Calu3 (cell line): ENCODE results near the gene REEP6. TPM values are rescaled to one million over a fixed set of nuclear protein-coding genes. Genes with fewer than 3 reads are reported as not detected.
A peak's percentile ranks its signal among the peaks of the same experiment; 100 is the strongest.

Source experiments
- Bru-seq: library from RNA; stranded (reverse); fragments of 400-500 nt; gene quantifications from one replicate; lab custom pipeline; 2021; lab: Mats Ljungman, UMichigan
- BruChase-seq, 2 experiments: library from RNA; stranded (reverse); fragments of 400-500 nt; gene quantifications; one replicate each; lab custom pipeline; 2021; lab: Mats Ljungman, UMichigan
- BruUV-seq: library from RNA; stranded (reverse); fragments of 400-500 nt; replicated peaks from 2 replicates; lab custom pipeline; 2021; lab: Mats Ljungman, UMichigan
- CTCF ChIA-PET: fragments of 300-600 bp; sonication (Branson Sonifier 250); formaldehyde crosslinking; loops from one replicate; lab custom pipeline; 2022; ENCODE audit warnings: antibody characterized with exemption; lab: Charles Lee
- DNase-seq: peaks from one replicate; pipeline ENCODE4 v3.0.0; 2022
- H3K27ac Mint-ChIP-seq: one replicate; pipeline ENCODE4 v1.8.0; 2022; ENCODE audit warnings: mixed read lengths; ENCODE audit not compliant: unreplicated experiment
- H3K27me3 Mint-ChIP-seq: one replicate; pipeline ENCODE4 v1.8.0; 2022; ENCODE audit warnings: mixed read lengths; ENCODE audit not compliant: unreplicated experiment
- H3K36me3 Mint-ChIP-seq: one replicate; pipeline ENCODE4 v1.8.0; 2022; ENCODE audit warnings: mild to moderate bottlenecking, moderate library complexity, mixed read lengths; ENCODE audit not compliant: insufficient read depth, unreplicated experiment
- H3K4me1 Mint-ChIP-seq: one replicate; pipeline ENCODE4 v1.8.0; 2022; ENCODE audit warnings: mild to moderate bottlenecking, low read depth, mixed read lengths; ENCODE audit not compliant: unreplicated experiment
- H3K4me3 Mint-ChIP-seq: one replicate; pipeline ENCODE4 v1.8.0; 2022; ENCODE audit warnings: mild to moderate bottlenecking, low read depth, moderate library complexity, mixed read lengths; ENCODE audit not compliant: unreplicated experiment
- H3K9me3 Mint-ChIP-seq: one replicate; pipeline ENCODE4 v1.8.0; 2022; ENCODE audit warnings: low read depth, mixed read lengths; ENCODE audit not compliant: unreplicated experiment
- CTCF ChIP-seq: fragments of 200-600 bp; IDR thresholded peaks from one replicate; pipeline ENCODE4 v1.8.0; 2022; ENCODE audit warnings: antibody characterized with exemption; ENCODE audit not compliant: unreplicated experiment
- intact Hi-C: fragments of 100-400 bp; cut with micrococcal nuclease; formaldehyde crosslinking; loops from one replicate; pipeline ENCODE4 v1.10.0; 2022; ENCODE audit not compliant: unreplicated experiment
- long read RNA-seq: library from polyadenylated mRNA; stranded (forward); transcript quantifications from one replicate; pipeline ENCODE4 v2.0.0, GENCODE V29; 2022
- total RNA-seq: library from RNA; stranded (reverse); gene quantifications from 2 replicates; pipeline ENCODE4 v1.2.3, GENCODE V29; 2022

Gene REEP6
- total RNA-seq, result 13.9 and 16.2 TPM in 2 replicates
- Bru-seq, nascent RNA, result percentile 32 among the genes with signal in this experiment
- percentile 41 among the genes with signal in this experiment for BruChase-seq, experiment 1, labeled RNA remaining after a 6-hour chase
- percentile 30 among the genes with signal in this experiment for BruChase-seq, experiment 2, labeled RNA remaining after a 2-hour chase
- long read RNA-seq, transcript REEP6-201 (5 exons, 1,794 nt), result major isoform, 54 of 60 reads
- long read RNA-seq, partial matches to known transcripts, result 2 of 60 reads
- long read RNA-seq, other reads (novel, unspliced or antisense), result 3 of 60 reads

GRCh38 chr19:1491114-1491848 lies at the start of gene REEP6:
Gene REEP6, plus strand, starts transcription at chr19:1491181. Its CDS starts 89 bp downstream, at chr19:1491270.
- no TSS peak for BruUV-seq
- Mint-ChIP-seq H3K4me3 (peak within 1 kb of the TSS; percentile 76), H3K4me1 (peaks cover 15% of the 10 kb centered on the region), H3K36me3 (peaks cover 21% of the 10 kb centered on the region), H3K9me3 (no peaks in the 10 kb centered on the region), H3K27me3 (peaks cover 3% of the 10 kb centered on the region), H3K27ac (peak within 1 kb of the TSS; percentile 62)
- intact Hi-C loops, result no loop called here
- CTCF ChIA-PET, result interaction anchor here (0.6 to 0.9 kb wide), 3 partner anchors 15 to 175 kb away, joined by 4 to 5 read pairs (median 4); no protein-coding TSS in a partner anchor
- no peak for DNase-seq
- no peak for TF ChIP-seq CTCF

- intact Hi-C loops, result no loop called here
- DNase-seq, result no peak
- no peak overlapping the region for H3K4me3 Mint-ChIP-seq
- TF ChIP-seq CTCF, result no peak
- peaks cover 3% of the 10 kb centered on the region for H3K27me3 Mint-ChIP-seq
- CTCF ChIA-PET, result no interaction called here
- no TSS peak for BruUV-seq
- no peaks in the 10 kb centered on the region for H3K4me1 Mint-ChIP-seq
- peaks cover 71% of the 10 kb centered on the region for H3K36me3 Mint-ChIP-seq
- H3K27ac Mint-ChIP-seq, result no peak overlapping the region
- no peaks in the 10 kb centered on the region for H3K9me3 Mint-ChIP-seq
Observed at GRCh38 chr19:1441677-1442438, 49.1 kb upstream of the REEP6 start.

- Mint-ChIP-seq H3K36me3 (peaks cover 53% of the 10 kb centered on the region), H3K4me1 (no peaks in the 10 kb centered on the region), H3K27me3 (peaks cover 37% of the 10 kb centered on the region), H3K4me3 (peak overlapping the region; percentile 69), H3K27ac (no peak overlapping the region), H3K9me3 (no peaks in the 10 kb centered on the region)
- peak; percentile 65 for TF ChIP-seq CTCF
- DNase-seq, result peak; percentile 72
- intact Hi-C loops, result no loop called here
- no TSS peak for BruUV-seq
- CTCF ChIA-PET, result interaction anchor here (1.0 kb wide), 1 partner anchor 9 kb away, joined by 3 read pairs; no protein-coding TSS in a partner anchor
Observed at GRCh38 chr19:1445185-1445931, 45.6 kb upstream of the REEP6 start.
